NCI-H2029 treated with DMSO at 0.1 percent for 48 hours (cell line): ENCODE measurements around the gene XCL1.
A peak's percentile ranks its signal among the peaks of the same experiment; 100 is the strongest.
"Not testable (repeated sequence)": the region's sequence is repeated elsewhere in the genome, so short reads cannot be mapped to it uniquely, and the experiment has no call there.

Source experiments
- DNase-seq: peaks from one replicate; lab custom pipeline; 2025; lab: John Stamatoyannopoulos, UW

Gene XCL1

DNA sequence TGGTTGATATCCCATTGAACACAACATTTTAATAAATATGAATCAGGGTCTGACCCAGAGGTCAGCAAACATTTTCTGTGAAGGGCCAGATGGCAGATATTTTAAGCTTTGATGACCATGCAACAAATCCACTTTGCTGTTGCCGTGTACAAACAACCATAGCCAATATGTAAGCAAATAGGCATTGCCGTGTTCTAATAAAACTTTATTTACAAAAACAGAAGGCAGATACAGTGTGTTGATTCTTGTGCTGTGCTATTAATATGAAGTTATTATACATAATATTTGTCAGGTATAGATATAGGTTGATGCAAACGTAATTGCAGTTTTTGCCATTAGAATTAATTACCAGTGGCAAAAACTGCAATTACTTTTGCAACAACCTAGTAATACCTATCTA lies 8.8 kb upstream of the XCL1 start:
- DNase-seq = no peak

- DNase-seq = no peak
Measured at GRCh38 chr1:168568346-168568745, 8.1 kb upstream of the XCL1 start.

GRCh38 chr1:168570652-168571051 lies 5.8 kb upstream of the XCL1 start:
- no peak for DNase-seq

- no peak for DNase-seq
Measured at GRCh38 chr1:168572633-168573032, 3.8 kb upstream of the XCL1 start.

- DNase-seq = not testable (repeated sequence)
Measured at GRCh38 chr1:168574234-168574633, 2.2 kb upstream of the XCL1 start.

GRCh38 chr1:168578531-168579185 lies 2.3 kb downstream of the XCL1 start:
- not testable (repeated sequence) for DNase-seq

GRCh38 chr1:168580290-168580689 lies 3.9 kb downstream of the XCL1 start:
- DNase-seq = not testable (repeated sequence)

GRCh38 chr1:168580991-168581390 lies 4.6 kb downstream of the XCL1 start:
- DNase-seq = not testable (repeated sequence)

- DNase-seq = no peak
Measured at GRCh38 chr1:168581817-168582572, 5.6 kb downstream of the XCL1 start.

- no peak for DNase-seq
Measured at GRCh38 chr1:168582688-168583336, 6.4 kb downstream of the XCL1 start.

- DNase-seq = no peak
Measured at GRCh38 chr1:168583571-168583970, 7.2 kb downstream of the XCL1 start.

DNA sequence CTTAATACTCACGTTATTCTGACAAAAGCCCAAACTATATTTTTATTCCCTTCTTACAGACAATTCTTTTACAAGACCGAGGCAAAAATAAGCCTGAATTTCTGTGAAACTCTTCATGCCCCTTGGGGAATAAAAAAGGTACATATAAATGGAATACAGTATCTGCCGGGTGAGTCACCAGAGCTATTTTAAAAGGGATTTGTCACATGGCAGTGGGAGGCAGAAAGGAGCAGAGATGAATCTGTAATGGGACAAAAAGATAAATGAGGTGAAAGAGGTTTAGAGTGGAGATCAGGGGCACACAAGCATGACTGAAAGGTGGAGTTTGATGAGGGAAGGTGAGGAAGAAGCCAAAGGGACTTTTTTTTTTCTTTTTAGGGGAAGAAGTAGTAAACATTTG lies 8.8 kb downstream of the XCL1 start:
- no peak for DNase-seq

GRCh38 chr1:168585937-168586336 lies 9.5 kb downstream of the XCL1 start:
- DNase-seq = no peak

GRCh38 chr1:168589167-168589566 lies 12.8 kb downstream of the XCL1 start:
- no peak for DNase-seq

DNA sequence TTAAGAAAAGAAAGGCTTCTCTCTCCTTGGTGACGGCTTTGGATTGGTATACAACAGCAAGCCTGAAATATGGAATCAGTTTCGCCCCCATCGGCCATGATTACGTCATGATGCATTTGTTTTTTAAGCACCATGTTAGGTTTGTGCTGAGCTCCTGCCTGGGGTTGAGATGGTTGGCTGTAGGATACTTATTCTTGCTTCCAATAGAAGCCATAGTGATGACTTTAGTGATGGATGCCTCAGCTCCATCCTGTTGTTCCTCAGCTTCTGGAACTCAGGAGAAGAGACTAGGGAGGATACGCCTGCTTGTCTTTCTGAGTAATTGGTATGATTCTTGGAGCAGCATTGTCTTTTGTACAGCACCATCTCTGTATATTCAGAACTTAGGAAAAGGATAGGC lies 14.7 kb downstream of the XCL1 start:
- DNase-seq = no peak

DNA sequence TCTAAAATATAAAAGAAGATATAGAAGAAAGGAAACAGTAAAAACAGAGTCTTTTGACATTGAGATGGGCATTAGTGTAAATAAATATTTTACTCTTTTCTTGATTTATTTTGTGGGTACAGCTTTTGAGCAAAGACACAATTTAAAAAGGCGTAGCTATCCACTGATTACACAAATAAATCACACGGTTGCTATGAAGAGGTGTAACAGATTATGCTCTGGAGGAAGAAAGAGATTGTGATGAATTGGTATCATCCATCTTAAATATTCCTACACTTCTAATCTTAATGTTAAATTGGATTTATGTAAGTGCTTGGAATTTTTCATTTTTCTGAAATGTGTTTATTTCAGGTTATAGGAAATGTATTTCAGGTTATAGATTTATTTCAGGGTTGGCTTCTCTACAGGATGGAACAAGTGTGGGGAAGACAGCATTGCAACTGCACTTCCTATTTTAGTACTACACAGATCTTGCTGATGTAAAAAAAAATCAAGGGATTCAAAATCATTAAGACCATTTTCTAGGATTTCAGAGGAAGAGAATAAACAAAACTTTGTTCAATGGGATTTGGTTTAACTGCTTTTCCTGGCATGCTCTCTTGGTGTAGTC lies 15.3 kb downstream of the XCL1 start:
- DNase-seq = no peak

- DNase-seq = not testable (repeated sequence)
Measured at GRCh38 chr1:168595403-168595802, 19.0 kb downstream of the XCL1 start.

- no peak for DNase-seq
Measured at GRCh38 chr1:168598125-168598524, 21.7 kb downstream of the XCL1 start.

DNA sequence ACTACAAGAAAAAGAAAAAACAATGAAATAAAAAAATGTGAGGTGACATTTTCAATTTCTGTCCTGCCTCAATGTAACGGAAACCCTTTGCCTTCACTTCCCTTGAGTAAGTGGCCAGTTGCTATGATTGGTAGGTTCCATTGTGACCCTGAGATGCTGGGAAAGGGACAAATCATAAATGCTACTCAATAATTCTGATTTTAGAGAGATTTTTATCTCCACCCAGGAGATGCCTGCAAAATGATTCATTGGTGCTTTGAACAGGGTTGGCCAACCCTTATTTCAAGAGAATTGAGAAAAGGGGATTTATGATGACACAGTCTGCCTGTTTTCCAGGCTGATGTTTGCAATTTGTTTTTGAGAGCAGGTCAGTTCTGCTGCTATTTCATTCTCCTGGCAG lies 22.5 kb downstream of the XCL1 start:
- no peak for DNase-seq

DNA sequence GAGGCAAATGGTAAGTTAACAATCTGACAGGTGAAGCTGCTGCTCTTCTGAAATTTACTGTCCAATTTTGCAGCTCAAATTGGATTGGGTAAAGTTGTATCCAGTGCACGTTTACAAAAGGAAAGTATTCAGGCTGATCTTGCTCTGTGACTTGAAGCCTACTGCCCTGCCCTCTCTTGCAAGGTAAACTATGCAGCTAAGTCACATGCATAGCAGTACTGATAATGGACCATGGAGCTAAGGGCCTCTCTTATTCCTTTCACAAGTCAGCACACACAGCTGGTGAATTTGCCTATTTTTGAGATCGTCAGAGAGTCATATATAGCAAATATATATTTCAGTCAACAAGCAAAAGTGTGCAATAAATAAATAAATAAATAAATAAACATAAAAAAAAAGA lies 23.2 kb downstream of the XCL1 start:
- DNase-seq = no peak

- DNase-seq = no peak
Measured at GRCh38 chr1:168601051-168601450, 24.6 kb downstream of the XCL1 start.

DNA sequence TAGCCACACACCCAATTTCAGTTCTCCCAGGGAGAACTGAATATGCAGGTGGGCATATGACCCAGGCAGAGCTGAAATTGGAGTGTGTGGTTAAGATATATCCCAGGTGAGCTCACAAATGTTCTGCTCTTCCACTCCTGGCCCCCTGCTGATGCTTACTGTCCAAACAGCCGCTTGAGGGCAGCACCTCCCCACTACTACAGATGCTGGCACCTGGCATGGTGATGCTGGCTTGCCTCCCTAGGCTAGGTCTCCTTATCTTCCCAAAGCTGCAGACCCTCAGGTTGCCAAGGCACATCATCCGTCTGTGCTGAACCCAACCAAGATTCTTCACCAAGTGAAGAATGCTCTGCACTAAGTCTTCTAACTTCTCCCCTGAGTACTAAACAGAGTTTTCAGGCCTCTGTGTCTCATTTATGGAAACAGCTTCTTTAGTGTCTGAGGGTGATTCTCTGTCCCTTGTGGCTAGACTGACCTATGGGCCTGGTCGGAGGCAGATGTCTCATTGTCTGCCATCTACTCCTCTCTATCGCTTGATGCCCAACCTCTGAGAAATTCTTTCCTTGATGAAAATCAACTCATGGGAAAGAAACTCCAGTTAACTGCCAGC lies 27.2 kb downstream of the XCL1 start:
- DNase-seq = peak; percentile 52
